GM18517 (cell line): ENCODE results near the gene BCL6B.
"Not testable (repeated sequence)": the region's sequence is repeated elsewhere in the genome, so short reads cannot be mapped to it uniquely, and the experiment has no call there.

Experiments used
- ATAC-seq: cut with Tn5 transposase; IDR thresholded peaks from one replicate; pipeline ENCODE4 v1.9.1; 2021; ENCODE audit warnings: mild to moderate bottlenecking, moderate library complexity; ENCODE audit not compliant: unreplicated experiment

Gene BCL6B

DNA sequence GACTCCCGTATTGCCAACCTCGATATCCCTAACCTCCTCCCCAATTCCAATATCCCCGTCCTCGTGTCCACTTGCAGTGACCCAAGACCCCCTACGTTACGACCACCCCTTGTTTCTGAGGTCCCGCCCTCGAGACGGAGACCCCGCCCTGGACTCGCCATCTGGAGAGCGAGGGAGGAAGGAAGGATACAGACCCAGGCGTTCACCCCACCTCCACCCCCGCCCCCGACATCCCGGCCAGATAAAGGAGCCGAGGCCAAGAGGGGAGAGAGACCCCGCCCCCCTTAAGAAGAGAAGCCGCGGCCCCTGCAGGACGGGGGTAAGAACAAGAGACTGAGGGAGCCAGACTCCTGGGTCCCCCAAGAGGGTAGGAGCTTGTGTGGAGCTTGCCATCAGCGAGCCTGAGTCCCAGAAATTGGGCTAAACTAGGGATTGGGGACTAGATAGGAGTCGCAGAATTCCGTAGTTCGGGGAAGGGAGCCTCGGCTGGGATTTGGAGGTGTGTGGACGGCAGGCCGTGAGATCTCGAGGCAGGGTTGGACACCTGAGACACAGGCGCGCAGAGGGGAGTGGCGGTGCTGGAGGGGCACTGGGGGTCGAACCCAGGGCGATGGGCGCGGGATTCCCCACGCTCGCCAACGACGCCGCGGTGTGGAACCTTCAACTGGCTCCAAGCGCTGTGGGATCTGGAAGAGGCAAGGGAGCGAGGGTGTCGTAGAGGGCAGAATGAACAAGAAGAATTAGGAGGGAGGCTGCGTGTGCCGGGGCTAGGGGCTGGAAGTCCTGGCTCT is at the start of gene BCL6B:
Gene BCL6B (plus strand): TSS at position 270 of the 791 bp plus-strand sequence. CDS start 622 bp downstream, outside the sequence.
- no peak for ATAC-seq

GRCh38 chr17:6979440-6979839 is 43.4 kb upstream of the BCL6B start:
- not testable (repeated sequence) for ATAC-seq

- ATAC-seq = no peak
Measured at GRCh38 chr17:6981426-6981825, 41.4 kb upstream of the BCL6B start.

GRCh38 chr17:6985266-6985665 is 37.6 kb upstream of the BCL6B start:
- no peak for ATAC-seq

- ATAC-seq = no peak
Measured at GRCh38 chr17:6986676-6987075, 36.2 kb upstream of the BCL6B start.

DNA sequence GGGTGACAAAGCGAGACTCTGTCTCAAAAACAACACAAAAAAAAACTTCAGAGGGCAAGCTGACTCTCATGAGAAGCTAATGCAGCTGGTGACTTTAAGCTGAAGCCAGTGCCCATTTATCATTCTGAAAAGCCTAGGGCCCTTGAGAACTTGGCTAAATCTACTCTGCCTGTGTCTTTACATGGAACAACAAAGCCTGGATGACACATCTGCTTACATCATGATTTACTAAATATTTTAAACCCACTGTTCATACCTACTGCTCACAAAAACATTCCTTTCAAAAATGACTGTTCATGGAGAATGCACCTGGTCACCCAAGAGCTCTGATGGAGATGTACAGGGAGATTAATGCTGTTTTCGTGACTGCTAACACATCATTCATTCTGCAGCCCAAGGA is 33.1 kb upstream of the BCL6B start:
- no peak for ATAC-seq

DNA sequence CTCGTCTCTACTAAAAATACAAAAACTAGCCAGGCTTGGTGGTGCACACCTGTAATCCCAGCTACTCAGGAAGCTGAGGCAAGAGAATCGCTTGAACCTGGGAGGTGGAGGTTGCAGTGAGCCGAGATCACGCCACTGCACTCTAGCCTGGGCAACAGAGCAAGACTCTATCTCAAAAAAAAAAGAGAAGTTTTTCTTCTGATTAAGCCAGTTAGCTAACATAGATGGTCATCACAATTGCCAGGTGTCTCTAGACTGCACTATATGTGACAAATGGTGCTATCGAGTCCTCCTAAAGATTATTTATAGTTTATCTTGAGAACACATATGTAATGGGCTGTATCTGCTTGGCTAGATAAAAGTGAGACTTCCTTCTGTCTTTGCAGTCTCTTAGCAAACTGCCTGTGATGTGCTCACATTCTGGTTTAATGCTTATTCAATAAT is 29.2 kb upstream of the BCL6B start:
- not testable (repeated sequence) for ATAC-seq

- no peak for ATAC-seq
Measured at GRCh38 chr17:6994118-6994598, 28.7 kb upstream of the BCL6B start.

DNA sequence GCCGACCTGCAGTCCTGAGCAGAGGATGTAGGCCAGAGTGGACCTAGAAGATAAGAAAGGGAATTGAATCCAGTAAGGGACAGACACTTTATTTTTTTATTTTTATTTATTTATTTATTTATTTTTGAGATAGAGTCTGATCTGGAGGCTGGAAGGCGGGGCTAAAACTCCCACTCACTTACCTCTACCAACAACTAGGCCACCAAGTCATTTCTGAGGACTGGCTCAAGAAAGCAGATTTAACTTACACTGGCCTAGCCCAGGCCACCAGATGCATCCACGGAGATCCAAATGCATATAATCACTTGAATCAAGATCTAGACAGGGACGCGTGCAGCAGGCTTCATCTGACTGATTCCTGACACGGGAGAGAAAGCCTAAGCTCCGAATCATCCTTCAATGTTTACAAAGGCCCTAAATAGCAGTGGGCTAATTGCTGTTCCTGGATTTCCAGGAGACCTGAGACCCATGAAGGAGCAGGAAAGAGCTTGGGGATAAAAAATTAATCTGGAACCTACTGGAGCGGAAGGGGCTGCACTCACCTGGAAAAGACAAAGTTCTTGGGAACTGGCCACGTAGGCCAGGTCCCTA is 28.1 kb upstream of the BCL6B start:
- ATAC-seq = no peak

DNA sequence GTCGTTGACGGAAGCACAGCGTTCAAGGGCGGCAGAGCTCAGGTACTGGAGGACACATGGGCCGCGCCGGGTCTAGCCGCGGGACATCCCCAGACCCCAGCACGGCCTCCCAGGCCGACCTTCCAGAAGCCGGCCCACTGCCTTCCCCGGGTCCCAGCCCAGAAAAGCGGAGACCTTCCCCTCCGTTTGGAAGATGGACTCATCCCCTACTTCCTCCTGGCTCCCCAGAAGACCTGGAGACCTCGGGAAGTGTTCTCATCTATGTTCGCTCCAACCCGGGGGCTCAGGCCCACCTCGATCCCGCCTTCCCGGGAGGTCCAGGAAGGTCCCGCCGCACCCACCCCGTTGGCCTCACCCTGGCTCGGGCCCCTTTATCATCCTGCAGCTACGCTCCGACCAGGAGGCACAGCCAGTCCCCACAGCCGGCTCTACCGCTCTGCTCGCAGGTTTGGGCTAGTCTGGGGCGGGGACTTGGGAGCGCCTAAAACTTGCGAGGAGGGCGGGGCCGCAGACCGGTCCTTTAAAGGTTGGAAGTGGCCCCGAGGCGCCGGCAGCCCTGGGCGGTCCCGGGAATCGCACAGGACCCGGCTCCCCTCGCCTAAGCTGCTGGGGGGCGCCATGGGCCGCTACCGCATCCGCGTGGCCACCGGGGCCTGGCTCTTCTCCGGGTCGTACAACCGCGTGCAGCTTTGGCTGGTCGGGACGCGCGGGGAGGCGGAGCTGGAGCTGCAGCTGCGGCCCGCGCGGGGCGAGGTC is 27.2 kb upstream of the BCL6B start, which contains the start of gene ALOX12:
Gene ALOX12 (plus strand): TSS at position 550 of the 756 bp plus-strand sequence. CDS start 69 bp downstream, at position 619.
- ATAC-seq = no peak

- no peak for ATAC-seq
Measured at GRCh38 chr17:6996256-6997011, 26.4 kb upstream of the BCL6B start.

GRCh38 chr17:6997171-6997570 is 25.7 kb upstream of the BCL6B start:
- ATAC-seq = no peak

GRCh38 chr17:6998855-6999508 is 23.9 kb upstream of the BCL6B start:
- no peak for ATAC-seq

- no peak for ATAC-seq
Measured at GRCh38 chr17:7001318-7001961, 21.4 kb upstream of the BCL6B start.

GRCh38 chr17:7002288-7003047 is 20.4 kb upstream of the BCL6B start:
- ATAC-seq = no peak

- no peak for ATAC-seq
Measured at GRCh38 chr17:7003745-7004144, 19.1 kb upstream of the BCL6B start.

DNA sequence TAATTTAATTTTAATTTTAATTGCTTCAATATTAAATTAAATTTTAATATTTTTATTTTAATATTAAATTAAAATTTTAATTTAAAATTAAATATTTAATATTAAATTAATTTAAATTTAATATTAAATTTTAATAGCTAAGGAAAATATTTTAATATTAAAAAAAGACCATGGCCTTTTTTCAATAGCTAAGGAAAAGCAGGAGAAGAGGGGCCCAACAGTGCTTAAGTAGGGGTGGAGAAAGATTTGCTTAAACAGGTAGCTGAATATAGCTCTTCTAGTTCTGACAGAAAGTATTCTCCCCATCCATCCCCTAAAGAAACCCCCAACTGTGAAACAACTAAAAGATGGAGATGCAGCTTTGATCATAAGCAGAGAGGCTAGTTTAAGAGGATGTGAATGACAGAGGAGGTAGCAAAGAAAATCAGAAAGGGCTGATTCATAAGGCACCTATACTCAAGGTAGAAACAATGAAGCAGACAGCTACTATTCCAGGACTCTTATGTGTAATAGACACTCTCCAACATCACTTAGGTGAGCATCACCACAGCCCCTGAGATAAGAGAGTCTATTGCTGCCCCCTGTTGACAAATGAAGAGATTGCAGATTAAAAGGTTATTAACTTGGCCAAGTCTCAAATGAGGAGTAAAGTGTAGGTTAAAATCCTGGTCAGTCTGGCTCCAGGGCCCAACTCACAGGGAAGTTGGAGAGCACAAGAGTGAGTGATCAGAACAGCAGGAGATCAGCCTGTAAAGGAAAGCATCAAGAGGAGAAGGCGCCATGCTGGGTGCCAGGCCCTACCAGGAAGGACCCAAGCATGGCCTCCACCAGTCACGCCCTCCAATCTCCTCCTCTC is 18.2 kb upstream of the BCL6B start:
- peak; percentile 55 for ATAC-seq

DNA sequence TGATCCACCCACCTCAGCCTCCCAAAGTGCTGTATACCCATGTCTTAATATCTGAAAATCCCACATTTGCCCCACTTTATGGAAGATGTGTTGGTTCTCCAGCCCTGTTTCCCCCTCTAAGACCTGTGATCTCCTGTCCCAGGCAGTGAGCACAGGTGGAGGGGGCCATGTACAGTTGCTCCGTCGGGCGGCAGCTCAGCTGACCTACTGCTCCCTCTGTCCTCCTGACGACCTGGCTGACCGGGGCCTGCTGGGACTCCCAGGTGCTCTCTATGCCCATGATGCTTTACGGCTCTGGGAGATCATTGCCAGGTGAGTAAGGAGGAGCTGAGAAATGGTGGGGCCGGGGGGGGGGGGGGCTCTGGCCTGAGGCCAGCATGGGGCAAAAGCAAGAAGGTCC is 17.1 kb upstream of the BCL6B start:
- no peak for ATAC-seq
